Ammon's horn (tissue), 1 donor: ENCODE data around the gene SFXN3.

Source experiments
- DNase-seq: peaks from one replicate; pipeline ENCODE4 v3.0.0-alpha.2; 2016; ENCODE audit warnings: low spot score

SFXN3 gene

DNA sequence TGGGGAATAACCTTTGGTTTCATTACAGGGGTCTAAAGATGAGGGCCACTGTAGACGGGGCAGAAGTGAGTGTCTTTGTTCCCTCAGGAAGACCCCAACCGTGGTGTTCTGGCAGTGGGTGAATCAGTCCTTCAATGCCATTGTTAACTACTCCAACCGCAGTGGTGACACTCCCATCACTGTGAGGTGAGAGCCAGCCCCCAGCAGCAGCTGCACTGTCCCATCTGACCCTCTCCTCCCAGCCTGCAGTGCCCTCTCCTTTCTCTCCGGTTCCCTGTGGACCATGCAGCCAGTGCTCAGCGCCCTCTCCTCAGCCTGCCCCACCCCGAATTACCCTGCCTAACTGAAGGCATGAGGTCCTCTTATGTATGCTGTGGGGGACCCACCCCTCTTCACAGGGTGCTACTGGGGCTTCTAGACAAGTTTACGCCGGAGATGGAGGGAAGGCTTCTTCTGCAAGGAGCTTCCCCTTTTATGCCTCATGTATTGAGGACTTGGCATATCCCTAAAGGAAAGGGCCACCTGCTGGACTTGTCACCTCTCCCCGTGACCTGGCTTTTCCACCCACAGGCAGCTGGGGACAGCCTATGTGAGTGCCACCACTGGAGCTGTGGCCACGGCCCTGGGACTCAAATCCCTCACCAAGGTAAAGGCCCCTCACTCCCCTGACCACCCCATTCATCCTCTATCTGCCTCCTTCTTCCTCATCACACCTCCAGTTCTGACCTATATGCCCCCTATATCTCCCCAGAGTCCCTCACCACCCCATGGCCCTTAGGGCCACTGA lies 5.1 kb downstream of the SFXN3 start:
- DNase-seq = no peak

DNA sequence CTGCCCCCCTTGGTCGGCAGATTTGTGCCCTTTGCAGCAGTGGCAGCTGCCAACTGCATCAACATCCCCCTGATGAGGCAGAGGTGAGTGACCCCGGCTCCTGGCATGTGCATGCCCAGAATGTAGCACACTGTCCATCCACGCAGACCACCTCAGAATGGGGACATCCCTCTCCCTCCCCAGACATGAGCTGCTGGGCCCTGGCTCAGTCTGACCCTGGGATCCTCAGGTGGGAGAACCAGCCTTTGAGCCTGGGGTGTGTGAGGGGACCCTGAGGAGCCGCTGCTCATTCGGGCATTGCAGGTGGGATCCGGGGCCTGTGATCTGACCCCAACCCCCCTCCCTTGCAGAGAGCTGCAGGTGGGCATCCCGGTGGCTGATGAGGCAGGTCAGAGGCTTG lies 5.7 kb downstream of the SFXN3 start:
- DNase-seq = no peak

- no peak for DNase-seq
Measured at GRCh38 chr10:101038484-101038883, 7.5 kb downstream of the SFXN3 start.

DNA sequence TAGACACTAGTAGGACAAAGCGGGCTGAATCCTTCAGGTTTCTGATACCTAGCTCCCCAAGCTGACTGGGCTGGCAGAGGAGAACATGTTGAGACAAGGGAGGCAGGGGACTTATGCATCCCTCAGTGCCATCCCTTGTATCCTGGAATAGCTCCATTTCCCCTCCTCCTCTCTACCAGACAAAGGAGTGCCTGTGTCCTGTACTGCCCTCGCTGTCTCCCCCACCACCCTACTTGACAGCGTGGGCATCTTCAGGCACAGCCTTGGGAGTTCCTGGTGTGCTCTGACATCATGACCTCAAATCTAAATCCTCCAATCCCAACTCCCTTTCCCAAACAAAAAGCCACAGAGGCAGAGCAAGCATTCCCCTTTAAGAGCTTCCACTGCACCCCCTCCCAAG lies 9.0 kb downstream of the SFXN3 start:
- DNase-seq = peak; percentile 63

- no peak for DNase-seq
Measured at GRCh38 chr10:101040851-101041250, 9.8 kb downstream of the SFXN3 start.

DNA sequence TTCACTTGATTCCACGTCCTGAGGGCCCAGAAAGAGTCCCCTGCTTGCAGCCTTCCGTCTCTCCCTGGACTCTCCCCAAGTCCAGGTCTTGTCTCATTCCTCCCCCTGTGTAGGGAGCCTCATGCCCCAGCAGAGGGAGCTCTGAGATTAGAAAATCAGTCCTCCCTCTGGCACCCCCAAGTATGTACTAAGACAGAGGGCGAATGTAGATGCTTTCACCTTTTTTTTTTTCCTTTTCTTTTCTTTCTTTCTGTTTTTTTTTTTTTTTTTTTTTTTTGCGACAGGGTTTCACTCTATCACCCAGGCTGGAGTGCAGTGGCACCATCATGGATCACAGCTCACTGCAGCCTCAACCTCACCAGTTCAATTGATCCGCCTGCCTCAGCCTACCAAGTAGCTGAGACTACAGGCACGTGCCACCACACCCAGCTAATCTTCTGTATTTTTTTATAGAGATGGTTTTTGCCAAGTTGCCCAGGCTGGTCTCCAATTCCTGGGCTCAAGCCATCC lies 10.3 kb downstream of the SFXN3 start:
- DNase-seq = peak; percentile 91

DNA sequence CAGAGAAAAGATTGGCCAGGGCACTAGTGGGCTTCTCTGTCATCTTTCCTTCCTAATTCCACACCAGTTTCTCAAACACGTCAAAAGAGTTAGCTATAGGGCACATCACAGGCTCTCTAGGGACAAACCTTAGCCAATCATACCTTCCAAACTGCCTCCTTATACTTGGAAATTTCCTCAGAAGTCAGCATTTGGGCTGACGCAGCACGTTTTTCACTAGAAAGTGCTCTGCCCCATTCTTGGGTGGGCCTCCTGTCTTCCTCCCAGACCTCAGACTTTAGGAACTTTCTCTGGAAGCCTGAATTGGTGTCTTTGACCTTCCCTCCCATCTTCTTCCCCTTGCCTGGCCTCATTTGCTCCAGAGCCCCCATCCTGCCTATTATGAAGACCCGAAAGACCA lies 11.1 kb downstream of the SFXN3 start:
- no peak for DNase-seq

DNA sequence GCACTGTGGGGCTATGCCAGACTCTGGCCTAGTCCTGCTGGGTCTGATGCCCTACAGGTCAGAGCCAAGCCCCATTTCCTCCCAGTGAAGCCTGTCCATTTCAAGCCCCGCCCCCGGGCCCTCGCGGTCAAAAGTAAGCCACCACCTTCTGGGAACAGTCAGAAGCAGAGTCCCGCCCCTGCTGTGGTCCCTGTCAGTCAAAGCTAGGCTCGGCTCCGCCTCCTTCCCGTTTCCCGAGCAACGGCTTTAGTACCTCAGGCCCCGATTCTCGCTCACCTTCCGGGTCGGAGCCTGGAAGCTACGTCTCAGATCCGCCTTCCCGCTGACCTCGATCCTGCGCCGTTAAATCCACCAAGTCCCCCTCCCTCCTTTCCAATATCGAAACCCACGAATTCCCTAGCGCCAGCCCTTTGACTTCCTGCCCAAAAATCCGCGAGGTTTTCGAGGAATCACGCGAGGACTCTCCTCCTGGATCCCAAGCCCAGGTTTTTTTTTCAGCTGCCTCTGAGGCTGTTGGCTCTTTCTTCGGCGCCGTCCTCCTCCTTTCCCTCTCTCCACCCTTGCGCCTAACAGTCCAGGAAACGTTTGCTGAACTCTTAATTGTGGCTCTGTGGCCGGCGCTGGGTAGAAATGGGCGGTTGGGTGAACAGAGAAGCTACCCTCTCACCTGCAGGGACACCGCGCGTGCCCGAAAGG lies 11.8 kb downstream of the SFXN3 start:
- peak; percentile 94 for DNase-seq

DNA sequence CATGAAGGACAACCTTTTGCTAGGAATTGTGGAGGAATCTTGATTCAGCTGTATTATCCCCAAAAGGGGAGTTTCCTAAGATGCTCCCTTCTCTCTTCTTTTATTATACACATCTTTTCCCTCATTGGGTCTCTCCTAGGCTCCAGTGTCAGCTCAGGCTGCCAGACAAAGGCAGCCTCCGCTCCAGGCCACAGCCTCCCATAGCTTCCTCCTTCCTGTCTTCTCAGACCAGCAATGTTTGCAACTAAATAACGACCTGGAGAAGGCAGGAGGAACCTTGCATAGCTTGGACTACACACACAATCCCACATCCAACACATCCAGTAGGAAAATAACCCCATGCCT lies 12.3 kb downstream of the SFXN3 start:
- no peak for DNase-seq

DNA sequence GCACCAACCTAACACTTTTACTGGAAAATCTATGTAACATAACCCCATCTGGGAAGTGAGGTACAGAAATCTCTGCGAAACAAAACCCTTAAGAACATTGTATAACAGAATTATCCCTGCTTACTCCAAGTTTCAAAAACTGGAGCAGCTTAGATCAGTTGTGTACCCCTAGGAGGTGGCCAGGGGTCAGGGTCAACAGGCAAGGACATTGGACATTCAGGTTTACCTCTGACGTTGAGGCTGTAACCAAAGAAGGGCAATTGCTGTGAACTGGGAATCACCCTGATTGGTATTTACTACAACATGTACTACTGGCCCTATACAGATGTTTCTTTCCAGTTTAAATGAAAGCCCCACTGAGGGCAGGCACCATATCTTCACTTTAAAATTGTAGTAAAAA lies 13.1 kb downstream of the SFXN3 start:
- DNase-seq = no peak

DNA sequence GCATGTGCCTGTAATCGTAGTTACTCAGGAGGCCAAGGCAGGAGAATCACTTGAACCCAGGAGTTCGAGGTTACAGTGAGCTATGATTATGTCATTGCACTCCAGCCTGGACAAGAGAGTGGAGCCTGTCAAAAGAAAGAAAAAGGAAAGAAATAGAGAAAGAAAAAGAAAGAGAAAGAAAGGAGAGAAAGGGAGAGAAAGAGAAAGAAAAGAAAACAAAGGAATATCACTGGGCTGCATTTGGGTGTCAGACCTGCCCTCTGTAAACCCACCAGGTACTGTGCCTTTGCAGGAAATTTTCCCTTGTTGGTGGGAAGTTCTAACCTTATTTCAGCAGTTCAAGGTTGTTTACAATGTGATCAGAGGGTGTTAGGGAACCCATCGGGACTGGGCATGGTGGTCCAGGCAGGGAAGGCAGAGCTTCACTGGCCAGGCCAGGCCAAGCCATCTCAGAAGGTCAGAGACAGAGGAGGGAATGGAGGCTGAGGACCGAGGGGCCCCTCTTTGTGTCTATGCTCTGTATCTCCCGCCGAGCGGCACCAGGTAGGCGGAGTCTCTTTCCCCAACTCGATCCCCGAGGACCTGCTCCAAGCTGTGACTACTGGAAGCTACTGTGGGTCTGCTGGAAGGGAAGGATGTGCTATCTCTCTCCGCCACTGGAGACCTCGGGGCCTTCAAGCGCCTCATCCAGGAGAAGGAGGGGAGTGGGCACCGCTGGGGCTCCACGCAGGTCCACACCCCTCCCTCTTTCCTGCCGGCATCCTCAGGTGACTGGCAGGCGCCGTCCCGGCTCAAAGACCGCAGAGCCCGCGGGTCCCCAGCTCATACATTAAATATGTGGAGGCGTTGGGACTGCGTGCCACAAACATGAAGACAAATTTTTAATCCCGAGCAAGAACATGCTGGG lies 15.6 kb downstream of the SFXN3 start:
- no peak for DNase-seq

- no peak for DNase-seq
Measured at GRCh38 chr10:101047268-101047667, 16.2 kb downstream of the SFXN3 start.

- DNase-seq = no peak
Measured at GRCh38 chr10:101047961-101048892, 17.2 kb downstream of the SFXN3 start.

- DNase-seq = no peak
Measured at GRCh38 chr10:101050208-101051069, 19.4 kb downstream of the SFXN3 start.

DNA sequence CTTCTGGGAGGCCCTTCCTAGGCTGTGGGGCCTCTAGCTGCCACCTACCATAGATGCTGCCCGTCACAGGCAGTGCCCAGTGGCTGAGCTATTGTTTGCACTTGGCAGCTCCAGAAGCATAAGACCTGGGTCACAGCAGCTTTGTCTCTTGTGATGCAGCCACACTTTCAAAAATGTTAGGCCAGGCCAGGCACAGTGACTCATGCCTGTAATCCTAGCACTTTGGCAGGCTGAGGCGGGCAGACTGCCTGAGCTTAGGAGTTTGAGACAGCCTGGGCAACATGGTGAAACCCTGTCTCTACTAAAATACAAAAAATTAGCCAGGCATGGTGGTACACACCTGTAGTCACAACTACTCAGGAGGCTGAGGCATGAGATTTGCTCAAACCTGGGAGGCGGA lies 21.3 kb downstream of the SFXN3 start:
- DNase-seq = no peak

DNA sequence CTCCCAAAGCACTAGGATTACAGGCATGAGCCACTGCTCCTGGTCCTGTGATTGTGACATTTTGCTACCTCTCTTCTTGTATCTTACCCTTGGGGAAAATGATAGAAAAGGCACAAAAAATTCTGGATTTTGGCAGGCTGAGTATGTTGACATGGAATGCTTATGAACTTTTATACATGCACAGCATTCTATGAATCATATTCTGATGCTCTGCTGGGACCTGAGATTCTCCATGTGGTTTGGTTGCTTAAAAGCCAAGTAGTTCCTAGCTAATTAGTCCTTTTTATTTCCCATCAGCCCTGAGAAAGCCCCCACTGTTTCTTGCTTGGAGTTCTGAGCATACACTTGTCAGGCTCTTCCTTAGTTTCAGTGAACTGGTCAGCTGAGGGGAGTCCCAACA lies 22.5 kb downstream of the SFXN3 start:
- no peak for DNase-seq

GRCh38 chr10:101054351-101054750 lies 23.3 kb downstream of the SFXN3 start:
- DNase-seq = no peak

DNA sequence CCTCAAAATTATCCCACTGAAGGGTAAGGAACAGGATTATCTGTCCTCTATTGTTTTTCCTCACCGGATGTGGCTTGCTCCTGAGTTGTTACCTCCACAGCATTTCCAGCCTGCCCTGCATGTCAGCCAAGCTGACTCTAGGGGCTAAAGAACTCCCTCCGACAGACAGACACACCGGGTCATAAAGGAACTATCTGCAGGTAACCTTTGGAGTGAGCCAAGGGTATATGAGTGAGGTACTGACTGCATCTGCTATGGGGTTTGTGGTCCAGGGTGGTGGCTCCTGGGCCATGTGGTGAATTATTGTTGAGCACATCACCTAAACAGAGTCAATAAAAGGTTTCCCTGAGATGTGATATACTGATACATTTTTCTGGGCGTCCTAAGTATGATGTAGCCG lies 23.8 kb downstream of the SFXN3 start:
- DNase-seq = no peak

DNA sequence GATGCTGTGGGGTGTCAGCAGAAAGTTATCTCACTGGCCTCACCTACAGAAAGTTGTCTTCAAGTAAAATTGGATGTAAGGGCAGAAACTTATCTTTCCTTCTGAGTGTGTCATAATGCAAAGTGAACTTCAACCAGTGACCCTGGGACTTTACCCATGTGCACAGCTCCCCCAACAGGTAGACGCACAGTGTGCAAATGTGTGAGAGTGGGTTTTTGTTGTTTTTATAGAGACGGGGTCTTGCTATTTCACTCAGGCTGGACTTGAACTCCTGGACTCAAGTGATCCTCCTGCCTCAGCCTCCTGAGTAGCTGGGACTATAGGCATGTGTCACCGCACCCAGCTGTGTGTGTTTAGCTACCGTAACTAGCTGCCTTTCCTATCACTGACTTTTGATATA lies 24.4 kb downstream of the SFXN3 start:
- DNase-seq = no peak

DNA sequence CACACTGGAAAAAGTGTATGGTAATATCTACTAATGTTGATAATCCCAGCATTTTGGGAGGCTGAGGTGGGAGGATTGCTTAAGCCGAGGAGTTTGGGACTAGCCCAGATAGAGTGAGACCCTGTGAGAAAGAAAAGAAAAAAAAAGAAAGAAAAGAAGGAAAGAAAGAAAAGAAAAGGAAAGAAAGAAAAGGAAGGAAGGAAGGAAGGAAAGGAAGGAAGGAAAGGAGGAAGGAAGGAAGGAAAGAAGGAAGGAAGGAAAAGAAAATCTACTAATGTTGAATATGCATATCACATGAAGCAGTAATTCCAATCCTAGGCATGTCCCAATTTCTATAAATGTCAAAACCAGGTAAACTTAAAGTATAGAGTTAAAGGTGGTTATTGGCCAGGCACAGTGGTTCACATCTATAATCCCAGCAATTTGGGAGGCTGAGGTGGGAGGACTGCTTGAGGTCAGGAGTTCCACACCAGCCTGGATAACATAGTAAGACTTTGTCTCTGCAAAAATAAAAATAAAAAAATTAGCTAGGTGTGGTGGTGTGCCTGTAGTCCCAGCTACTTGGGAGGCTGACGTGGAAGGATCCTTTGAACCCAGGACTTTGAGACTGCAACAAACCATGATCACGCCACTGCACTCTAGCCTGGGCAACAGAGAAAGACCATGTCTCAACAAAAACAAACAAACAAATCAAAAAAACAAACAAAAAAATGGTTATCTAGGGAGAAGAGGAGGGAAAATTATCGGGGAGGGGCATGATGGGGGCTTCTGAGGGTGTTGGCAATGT lies 25.5 kb downstream of the SFXN3 start:
- DNase-seq = no peak
